Activated CD4-positive, alpha-beta T cell treated with anti-CD3 and anti-CD28 coated beads, Interleukin-2, Interleukin-4, amounts not matched to agents 100 ng/mL and 50 ng/mL, durations not matched to agents 16 hours and 8 hours (primary cell): ENCODE data around the gene RCOR3.

Experiments
- DNase-seq: peaks from one replicate; pipeline ENCODE4 v3.0.0-alpha.2; 2020; ENCODE audit warnings: low spot score

The RCOR3 gene

GRCh38 chr1:211324992-211325775, 66.0 kb downstream of the RCOR3 start:
- no peak for DNase-seq

GRCh38 chr1:211326140-211326527, 67.0 kb downstream of the RCOR3 start:
- no peak for DNase-seq

- DNase-seq = peak; percentile 48
Measured at GRCh38 chr1:211326528-211327345, 67.6 kb downstream of the RCOR3 start, which contains the start of gene TRAF5. Gene TRAF5 (plus strand): TSS chr1:211326833. CDS start chr1:211353240, 26,407 bp downstream.

GRCh38 chr1:211327346-211327921, 68.3 kb downstream of the RCOR3 start:
- DNase-seq = peak; percentile 45

GRCh38 chr1:211328084-211328694, 69.0 kb downstream of the RCOR3 start:
- DNase-seq = no peak

- no peak for DNase-seq
Measured at GRCh38 chr1:211328866-211329475, 69.8 kb downstream of the RCOR3 start.

GRCh38 chr1:211329764-211330201, 70.6 kb downstream of the RCOR3 start:
- DNase-seq = no peak

- DNase-seq = no peak
Measured at GRCh38 chr1:211330282-211330936, 71.2 kb downstream of the RCOR3 start.

- DNase-seq = no peak
Measured at GRCh38 chr1:211331011-211331709, 72.0 kb downstream of the RCOR3 start.

GRCh38 chr1:211332036-211332616, 73.0 kb downstream of the RCOR3 start:
- DNase-seq = no peak

GRCh38 chr1:211332830-211333229, 73.7 kb downstream of the RCOR3 start:
- DNase-seq = no peak

GRCh38 chr1:211333906-211334305, 74.7 kb downstream of the RCOR3 start:
- no peak for DNase-seq

GRCh38 chr1:211334986-211335385, 75.8 kb downstream of the RCOR3 start:
- no peak for DNase-seq

GRCh38 chr1:211335522-211336157, 76.5 kb downstream of the RCOR3 start:
- no peak for DNase-seq

GRCh38 chr1:211336161-211336560, 77.0 kb downstream of the RCOR3 start:
- no peak for DNase-seq

- DNase-seq = no peak
Measured at GRCh38 chr1:211336775-211337174, 77.6 kb downstream of the RCOR3 start.

- no peak for DNase-seq
Measured at GRCh38 chr1:211337430-211338223, 78.5 kb downstream of the RCOR3 start.

GRCh38 chr1:211338224-211338620, 79.1 kb downstream of the RCOR3 start:
- no peak for DNase-seq

GRCh38 chr1:211339631-211340041, 80.5 kb downstream of the RCOR3 start:
- no peak for DNase-seq
